ENCODE results near the gene SBK3.

Gene SBK3

DNA sequence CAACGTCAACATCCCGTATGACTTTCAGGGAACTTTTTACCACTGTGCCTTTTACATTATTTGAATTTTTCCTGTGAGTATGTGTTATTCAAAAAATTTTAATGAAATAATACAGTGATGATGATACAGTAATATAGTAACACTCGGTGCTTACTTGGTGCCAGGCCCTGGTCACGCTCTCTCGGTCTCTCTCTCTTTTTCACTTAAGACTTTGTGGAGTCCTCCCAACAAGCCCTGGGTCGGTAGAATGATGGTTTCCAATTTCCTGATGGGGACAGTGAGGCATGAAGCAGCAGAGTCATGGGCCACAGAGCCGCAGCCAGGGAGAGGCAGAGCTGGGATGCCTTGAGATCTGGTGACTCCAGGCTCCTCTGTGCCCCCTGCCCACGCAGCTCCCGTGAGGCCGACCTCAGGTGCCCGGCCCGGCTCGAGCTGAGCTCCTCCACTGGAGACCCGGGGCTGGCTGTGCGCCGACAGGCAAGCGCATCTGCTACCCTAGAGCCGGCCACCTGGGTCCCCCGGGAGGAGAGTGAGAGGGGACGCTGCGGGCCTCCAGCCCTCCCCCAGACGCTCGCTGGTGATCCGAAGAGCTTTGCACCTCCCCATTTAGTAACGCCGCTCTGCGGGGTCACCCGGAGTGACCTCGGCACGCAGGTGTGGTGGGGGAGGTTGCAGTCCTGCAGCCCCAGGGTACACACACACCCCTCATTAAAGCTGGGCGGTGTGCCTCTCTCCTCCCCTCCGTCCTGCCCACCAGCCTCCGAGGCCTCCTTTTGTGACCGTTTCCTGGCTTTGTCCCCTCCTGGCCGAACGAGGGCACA, 4.4 kb upstream of the SBK3 start:
- Histone ChIP-seq H2BK5ac (ENCODE audit: low read length) (no peak overlapping the region), H4K5ac (ENCODE audit: low read length) (no peak overlapping the region), H3K79me2 (ENCODE audit: control insufficient read depth, insufficient read depth, low read length) (no peaks in the 10 kb centered on the region), H3K23ac (ENCODE audit: low read length) (no peak overlapping the region), H3K27ac (ENCODE audit: low read depth, low read length) (peak overlapping the region; percentile 56), H3K79me1 (ENCODE audit: low read length) (no peaks in the 10 kb centered on the region), H2BK120ac (ENCODE audit: low read depth, low read length) (no peak overlapping the region), H3K4ac (ENCODE audit: low read depth, low read length) (no peak overlapping the region), H3K4me1 (ENCODE audit: control insufficient read depth, low read depth, low read length) (no peaks in the 10 kb centered on the region), H3K18ac (ENCODE audit: low read length) (no peak overlapping the region), H3K4me3 (ENCODE audit: low read length) (peak overlapping the region; percentile 12), H3K4me2 (ENCODE audit: low read length) (peak overlapping the region; percentile 30), H3K9ac (ENCODE audit: low read length) (peak overlapping the region; percentile 46), H3K56ac (ENCODE audit: low read length) (peak overlapping the region; percentile 69), H3K36me3 (ENCODE audit: control insufficient read depth, insufficient read depth, low read length) (no peaks in the 10 kb centered on the region), H4K8ac (ENCODE audit: low read depth, low read length) (no peak overlapping the region), H3K27me3 (ENCODE audit: insufficient read depth, low read length, poor library complexity) (no peaks in the 10 kb centered on the region), H2AK5ac (ENCODE audit: low read length) (no peak overlapping the region), H2BK15ac (replicated peaks; ENCODE audit: low read depth) (no peak overlapping the region)
- no CpG with 5 or more reads among the region's 36 CpGs for WGBS (ENCODE audit: extremely low coverage, insufficient coverage, low lambda C conversion rate)
- peak; percentile 49 for DNase-seq

DNA sequence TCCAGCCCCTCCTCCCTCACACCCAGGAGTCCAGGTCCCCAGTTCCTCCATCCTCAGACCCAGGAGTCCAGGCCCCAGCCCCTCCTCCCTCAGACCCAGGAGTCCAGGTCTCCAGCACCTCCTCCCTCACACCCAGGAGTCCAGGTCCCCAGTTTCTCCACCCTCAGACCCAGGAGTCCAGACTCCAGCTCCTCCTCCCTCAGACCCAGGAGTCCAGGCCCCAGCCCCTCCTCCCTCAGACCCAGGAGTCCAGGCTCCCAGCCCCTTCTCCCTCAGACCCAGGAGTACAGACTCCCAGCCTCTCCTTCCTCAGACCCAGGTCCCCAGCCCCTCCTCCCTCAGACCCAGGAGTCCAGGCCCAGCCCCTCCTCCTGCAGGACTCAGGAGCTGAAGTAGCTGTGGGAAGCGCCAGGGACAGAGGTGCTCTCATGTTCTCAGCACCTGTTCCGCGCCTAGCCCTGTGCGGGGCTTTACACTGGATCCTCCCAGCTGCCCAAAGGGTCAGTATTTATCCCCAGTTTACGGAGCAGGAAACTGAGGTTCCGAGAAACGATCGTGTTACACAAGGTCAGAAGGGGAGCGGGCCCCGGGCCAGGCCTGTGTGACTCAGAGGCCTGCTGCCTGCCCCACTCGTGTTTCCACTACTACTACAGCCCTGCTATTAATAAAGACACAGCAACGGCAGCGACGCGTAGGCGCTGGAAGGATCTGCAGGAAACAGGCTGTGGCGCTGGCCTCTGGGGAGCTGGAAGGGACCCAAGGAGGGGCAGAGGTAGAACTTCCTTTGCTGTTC, 1.7 kb upstream of the SBK3 start:
- H3K36me3 ChIP-seq (ENCODE audit: control insufficient read depth, insufficient read depth, low read length), result no peaks in the 10 kb centered on the region
- no peak for DNase-seq
- H2AK5ac ChIP-seq (ENCODE audit: low read length), result no peak overlapping the region
- WGBS (ENCODE audit: extremely low coverage, insufficient coverage, low lambda C conversion rate), result no CpG with 5 or more reads among the region's 17 CpGs
- H3K4me2 ChIP-seq (ENCODE audit: low read length), result no peak overlapping the region
- peak overlapping the region; percentile 7 for H3K56ac ChIP-seq (ENCODE audit: low read length)
- H3K18ac ChIP-seq (ENCODE audit: low read length), result no peak overlapping the region
- H3K4me1 ChIP-seq (ENCODE audit: control insufficient read depth, low read depth, low read length), result no peaks in the 10 kb centered on the region
- H2BK120ac ChIP-seq (ENCODE audit: low read depth, low read length), result no peak overlapping the region
- H4K8ac ChIP-seq (ENCODE audit: low read depth, low read length), result no peak overlapping the region
- no peak overlapping the region for H3K27ac ChIP-seq (ENCODE audit: low read depth, low read length)
- H2BK15ac ChIP-seq (replicated peaks; ENCODE audit: low read depth), result no peak overlapping the region
- H3K79me2 ChIP-seq (ENCODE audit: control insufficient read depth, insufficient read depth, low read length), result no peaks in the 10 kb centered on the region
- H3K9ac ChIP-seq (ENCODE audit: low read length), result no peak overlapping the region
- no peak overlapping the region for H3K4me3 ChIP-seq (ENCODE audit: low read length)
- no peaks in the 10 kb centered on the region for H3K27me3 ChIP-seq (ENCODE audit: insufficient read depth, low read length, poor library complexity)
- H2BK5ac ChIP-seq (ENCODE audit: low read length), result no peak overlapping the region
- H3K79me1 ChIP-seq (ENCODE audit: low read length), result no peaks in the 10 kb centered on the region
- H4K5ac ChIP-seq (ENCODE audit: low read length), result no peak overlapping the region
- no peak overlapping the region for H3K23ac ChIP-seq (ENCODE audit: low read length)
- H3K4ac ChIP-seq (ENCODE audit: low read depth, low read length), result no peak overlapping the region

DNA sequence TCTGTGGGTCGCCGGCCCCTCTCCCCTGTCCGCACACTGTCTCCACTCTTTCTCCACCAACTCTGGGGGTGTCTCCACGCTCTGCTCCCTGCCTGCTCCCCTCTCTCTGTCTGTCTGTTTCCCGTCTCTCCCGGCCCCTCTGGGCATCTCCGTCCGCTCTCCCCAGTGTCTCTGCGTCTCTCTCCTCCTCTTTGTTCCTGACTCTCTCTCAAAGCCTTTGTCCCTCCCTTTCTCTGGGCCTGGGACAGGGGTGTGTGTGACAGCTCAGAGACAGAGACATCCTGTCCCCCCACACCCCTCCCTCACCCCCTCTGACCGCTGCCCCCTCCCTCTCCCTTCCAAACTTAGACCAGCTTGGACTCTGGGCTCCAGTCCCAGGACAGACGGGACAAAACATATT, 668 bp upstream of the SBK3 start:
- H3K4me2 ChIP-seq (ENCODE audit: low read length), result no peak overlapping the region
- H3K79me1 ChIP-seq (ENCODE audit: low read length), result no peaks in the 10 kb centered on the region
- H4K8ac ChIP-seq (ENCODE audit: low read depth, low read length), result no peak overlapping the region
- no CpG with 5 or more reads among the region's 11 CpGs for WGBS (ENCODE audit: extremely low coverage, insufficient coverage, low lambda C conversion rate)
- no peak overlapping the region for H2AK5ac ChIP-seq (ENCODE audit: low read length)
- no peak overlapping the region for H3K9ac ChIP-seq (ENCODE audit: low read length)
- DNase-seq, result no peak
- no peak overlapping the region for H3K4me3 ChIP-seq (ENCODE audit: low read length)
- H2BK5ac ChIP-seq (ENCODE audit: low read length), result no peak overlapping the region
- no peak overlapping the region for H3K27ac ChIP-seq (ENCODE audit: low read depth, low read length)
- H3K18ac ChIP-seq (ENCODE audit: low read length), result no peak overlapping the region
- H3K79me2 ChIP-seq (ENCODE audit: control insufficient read depth, insufficient read depth, low read length), result no peaks in the 10 kb centered on the region
- no peak overlapping the region for H2BK15ac ChIP-seq (replicated peaks; ENCODE audit: low read depth)
- no peaks in the 10 kb centered on the region for H3K36me3 ChIP-seq (ENCODE audit: control insufficient read depth, insufficient read depth, low read length)
- H3K4ac ChIP-seq (ENCODE audit: low read depth, low read length), result no peak overlapping the region
- H3K27me3 ChIP-seq (ENCODE audit: insufficient read depth, low read length, poor library complexity), result no peaks in the 10 kb centered on the region
- no peaks in the 10 kb centered on the region for H3K4me1 ChIP-seq (ENCODE audit: control insufficient read depth, low read depth, low read length)
- H3K56ac ChIP-seq (ENCODE audit: low read length), result no peak overlapping the region
- H2BK120ac ChIP-seq (ENCODE audit: low read depth, low read length), result no peak overlapping the region
- H3K23ac ChIP-seq (ENCODE audit: low read length), result no peak overlapping the region
- H4K5ac ChIP-seq (ENCODE audit: low read length), result no peak overlapping the region

DNA sequence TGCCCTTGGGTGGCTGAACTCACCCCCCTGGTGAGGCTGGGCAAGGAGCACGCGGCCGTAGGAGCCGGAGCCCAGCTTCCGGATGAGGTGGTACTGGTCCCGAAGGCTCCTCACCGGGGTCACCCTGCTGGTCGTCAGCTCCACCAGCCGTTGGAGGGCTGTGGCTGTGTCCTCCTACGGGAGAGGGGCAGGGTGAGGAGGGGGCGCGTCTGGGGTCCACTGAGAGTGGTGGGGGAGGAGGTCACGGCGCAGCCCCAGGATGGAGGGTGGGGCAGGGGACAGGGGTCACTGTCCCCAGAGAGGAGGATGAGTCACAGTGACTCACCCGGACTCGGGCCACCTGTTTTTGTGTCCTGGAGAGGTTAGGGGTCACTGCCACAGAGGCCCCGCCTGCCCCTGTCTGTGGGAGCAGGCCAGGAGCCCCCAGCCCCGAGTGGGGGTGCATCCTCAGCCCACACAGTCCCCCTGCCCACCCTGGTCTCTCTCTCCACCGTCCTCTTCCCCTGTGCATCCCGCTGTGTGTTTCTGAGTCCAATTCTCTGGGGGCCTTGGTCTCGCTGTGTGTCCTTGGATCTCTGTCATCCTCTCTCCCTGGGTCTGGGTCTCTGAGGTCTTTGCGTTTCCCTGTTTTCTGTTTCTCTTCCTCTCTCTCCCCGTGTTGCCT, 435 bp downstream of the SBK3 start:
- Histone ChIP-seq H4K8ac (ENCODE audit: low read depth, low read length) (no peak overlapping the region), H3K4me2 (ENCODE audit: low read length) (no peak overlapping the region), H2BK15ac (replicated peaks; ENCODE audit: low read depth) (no peak overlapping the region), H3K18ac (ENCODE audit: low read length) (no peak overlapping the region), H2BK120ac (ENCODE audit: low read depth, low read length) (no peak overlapping the region), H4K5ac (ENCODE audit: low read length) (no peak overlapping the region), H2AK5ac (ENCODE audit: low read length) (no peak overlapping the region), H3K4me1 (ENCODE audit: control insufficient read depth, low read depth, low read length) (no peaks in the 10 kb centered on the region), H3K4ac (ENCODE audit: low read depth, low read length) (no peak overlapping the region), H3K9ac (ENCODE audit: low read length) (no peak overlapping the region), H3K79me2 (ENCODE audit: control insufficient read depth, insufficient read depth, low read length) (no peaks in the 10 kb centered on the region), H2BK5ac (ENCODE audit: low read length) (no peak overlapping the region), H3K36me3 (ENCODE audit: control insufficient read depth, insufficient read depth, low read length) (no peaks in the 10 kb centered on the region), H3K23ac (ENCODE audit: low read length) (no peak overlapping the region), H3K56ac (ENCODE audit: low read length) (no peak overlapping the region), H3K4me3 (ENCODE audit: low read length) (no peak overlapping the region), H3K27ac (ENCODE audit: low read depth, low read length) (no peak overlapping the region), H3K27me3 (ENCODE audit: insufficient read depth, low read length, poor library complexity) (no peaks in the 10 kb centered on the region), H3K79me1 (ENCODE audit: low read length) (no peaks in the 10 kb centered on the region)
- no CpG with 5 or more reads among the region's 23 CpGs for WGBS (ENCODE audit: extremely low coverage, insufficient coverage, low lambda C conversion rate)
- DNase-seq, result no peak

DNA sequence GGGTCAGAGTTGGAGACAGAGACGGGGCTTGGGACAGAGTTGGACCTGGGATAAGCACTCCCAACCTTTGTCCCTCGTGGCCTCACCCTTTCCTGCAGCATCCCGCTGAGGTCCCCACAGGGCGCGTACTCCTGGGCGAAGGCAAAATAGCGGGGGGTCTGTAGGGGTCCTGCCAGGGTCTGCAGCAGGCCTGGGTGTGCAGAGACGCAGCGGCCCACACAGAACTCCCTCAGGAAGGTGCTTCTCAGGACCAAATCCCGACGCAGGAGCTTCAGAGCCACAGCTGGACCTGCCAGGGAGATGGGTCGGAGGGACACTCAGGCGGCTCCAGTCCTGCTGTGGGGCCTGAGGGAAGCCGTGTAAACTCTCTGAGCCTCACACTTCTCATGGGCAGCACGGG, 1.3 kb downstream of the SBK3 start:
- DNase-seq, result no peak
- Histone ChIP-seq H3K27me3 (ENCODE audit: insufficient read depth, low read length, poor library complexity) (no peaks in the 10 kb centered on the region), H3K4me2 (ENCODE audit: low read length) (no peak overlapping the region), H3K79me2 (ENCODE audit: control insufficient read depth, insufficient read depth, low read length) (no peaks in the 10 kb centered on the region), H3K4me1 (ENCODE audit: control insufficient read depth, low read depth, low read length) (no peaks in the 10 kb centered on the region), H3K36me3 (ENCODE audit: control insufficient read depth, insufficient read depth, low read length) (no peaks in the 10 kb centered on the region), H4K8ac (ENCODE audit: low read depth, low read length) (no peak overlapping the region), H3K4me3 (ENCODE audit: low read length) (no peak overlapping the region), H2BK120ac (ENCODE audit: low read depth, low read length) (no peak overlapping the region), H3K18ac (ENCODE audit: low read length) (no peak overlapping the region), H2BK5ac (ENCODE audit: low read length) (no peak overlapping the region), H3K9ac (ENCODE audit: low read length) (no peak overlapping the region), H4K5ac (ENCODE audit: low read length) (no peak overlapping the region), H3K23ac (ENCODE audit: low read length) (no peak overlapping the region), H3K4ac (ENCODE audit: low read depth, low read length) (no peak overlapping the region), H3K27ac (ENCODE audit: low read depth, low read length) (no peak overlapping the region), H3K56ac (ENCODE audit: low read length) (no peak overlapping the region), H2AK5ac (ENCODE audit: low read length) (no peak overlapping the region), H3K79me1 (ENCODE audit: low read length) (no peaks in the 10 kb centered on the region), H2BK15ac (replicated peaks; ENCODE audit: low read depth) (no peak overlapping the region)
- no CpG with 5 or more reads among the region's 15 CpGs for WGBS (ENCODE audit: extremely low coverage, insufficient coverage, low lambda C conversion rate)
